Keratinocyte (primary cell): ENCODE results near the gene TPD52L1. TPM values are rescaled to one million over a fixed set of nuclear protein-coding genes. Genes with fewer than 3 reads are reported as not detected.

Experiments
- DNase-seq: peaks from one replicate; pipeline ENCODE4 v3.0.0-alpha.2; 2011; ENCODE audit warnings: low read depth, missing footprints, low spot score
- FAIRE-seq: peaks from 2 replicates; lab custom pipeline; 2011; peaks lifted over from hg19 to GRCh38; lab: Jason Lieb, UNC
- H2AFZ ChIP-seq: 2 replicates; pipeline ENCODE4 v1.6.0; 2012; ENCODE audit warnings: low read length, control low read depth, inconsistent platforms; ENCODE audit not compliant: control insufficient read depth
- H3K27ac ChIP-seq: 2 replicates; pipeline ENCODE4 v1.5.1; 2011; ENCODE audit warnings: low read length; ENCODE audit not compliant: control insufficient read depth, insufficient read depth
- H3K27me3 ChIP-seq: 3 replicates; pipeline ENCODE4 v1.6.0; 2011; ENCODE audit warnings: low read length; ENCODE audit not compliant: control insufficient read depth, insufficient read depth; ENCODE audit errors: extremely low read depth
- H3K36me3 ChIP-seq, 2 experiments: 2 replicates in 1 of 2; 3 replicates in 1 of 2; pipeline ENCODE4 v1.5.1; 2011; ENCODE audit warnings: low read length in 2 of 2, mild to moderate bottlenecking in 1 of 2; ENCODE audit not compliant: control insufficient read depth in 2 of 2, insufficient read depth in 2 of 2; ENCODE audit errors: extremely low read depth in 1 of 2
- H3K4me1 ChIP-seq: 3 replicates; pipeline ENCODE4 v1.5.1; 2011; ENCODE audit warnings: low read length; ENCODE audit not compliant: control insufficient read depth, insufficient read depth; ENCODE audit errors: extremely low read depth
- H3K4me2 ChIP-seq: 3 replicates; pipeline ENCODE4 v1.6.0; 2011; ENCODE audit warnings: low read depth, low read length; ENCODE audit not compliant: control insufficient read depth, insufficient read depth; ENCODE audit errors: extremely low read depth
- H3K4me3 ChIP-seq, 3 experiments: fragments of 200-600 bp in 1 of 3; sonication (generic) in 1 of 3; 2 replicates in 2 of 3; 3 replicates in 1 of 3; pipeline ENCODE4 v1.5.1; 2011 to 2016; ENCODE audit warnings: low read length in 3 of 3, mild to moderate bottlenecking in 3 of 3, control low read depth in 2 of 3, inconsistent platforms in 1 of 3, low read depth in 1 of 3, mixed read lengths in 1 of 3, mixed run types in 1 of 3, moderate library complexity in 1 of 3; ENCODE audit not compliant: control insufficient read depth in 2 of 3, insufficient read depth in 2 of 3; ENCODE audit errors: extremely low read depth in 1 of 3
- H3K79me2 ChIP-seq: 2 replicates; pipeline ENCODE4 v1.6.0; 2012; ENCODE audit warnings: low read length; ENCODE audit not compliant: control insufficient read depth, insufficient read depth
- H3K9ac ChIP-seq: 3 replicates; pipeline ENCODE4 v1.6.0; 2011; ENCODE audit warnings: low read length; ENCODE audit not compliant: control insufficient read depth, insufficient read depth; ENCODE audit errors: extremely low read depth
- H3K9me1 ChIP-seq: 3 replicates; pipeline ENCODE4 v1.6.0; 2011; ENCODE audit warnings: low read length; ENCODE audit not compliant: control insufficient read depth, insufficient read depth; ENCODE audit errors: extremely low read depth
- H3K9me3 ChIP-seq: 2 replicates; pipeline ENCODE4 v1.5.1; 2012; ENCODE audit warnings: low read depth, low read length; ENCODE audit not compliant: control insufficient read depth
- H4K20me1 ChIP-seq: 3 replicates; pipeline ENCODE4 v1.6.0; 2011; ENCODE audit warnings: low read length; ENCODE audit not compliant: control insufficient read depth, insufficient read depth; ENCODE audit errors: extremely low read depth
- CTCF ChIP-seq, 3 experiments: IDR thresholded peaks in 1 of 3; conservative IDR thresholded peaks in 1 of 3; optimal IDR thresholded peaks in 1 of 3; 2 replicates in 2 of 3; 3 replicates in 1 of 3; pipeline versions ENCODE3 to v1.5.1; 2011; ENCODE audit warnings: low read length in 3 of 3, mild to moderate bottlenecking in 3 of 3, moderate library complexity in 2 of 3, control low read depth in 1 of 3, inconsistent platforms in 1 of 3; ENCODE audit not compliant: insufficient read depth in 2 of 3; ENCODE audit errors: extremely low read depth in 1 of 3
- EZH2 ChIP-seq: IDR thresholded peaks from one replicate; pipeline ENCODE4 v1.6.1; 2012; ENCODE audit warnings: inconsistent platforms, mild to moderate bottlenecking, low read length, moderate library complexity
- dilution Hi-C: fragments of 300-500 bp; cut with MboI; formaldehyde crosslinking; loops from one replicate; pipeline ENCODE4 v1.7.0; 2020; ENCODE audit warnings: low sequenced_read_pairs; ENCODE audit not compliant: extremely low pct_ligation_motif_present
- polyA plus RNA-seq, 5 experiments: library from polyadenylated mRNA; depleted of rRNA in 3 of 5; stranded (reverse) in 3 of 5; stranded (forward) in 1 of 5; unstranded in 1 of 5; fragments of >200 nt; gene quantifications; 1 replicate in 1 of 5; 2 replicates in 3 of 5; 3 replicates in 1 of 5; pipeline versions ENCODE4 v1.2.1 to v1.2.3, GENCODE V29; 2011 to 2012; ENCODE audit warnings: missing spikeins in 2 of 5, low read depth in 1 of 5, low replicate concordance in 1 of 5

Gene TPD52L1
- polyA plus RNA-seq, 1 donor (not counting 4 experiments of a cell fraction or from before 2014, with no cell fraction given), result 135 TPM

DNA sequence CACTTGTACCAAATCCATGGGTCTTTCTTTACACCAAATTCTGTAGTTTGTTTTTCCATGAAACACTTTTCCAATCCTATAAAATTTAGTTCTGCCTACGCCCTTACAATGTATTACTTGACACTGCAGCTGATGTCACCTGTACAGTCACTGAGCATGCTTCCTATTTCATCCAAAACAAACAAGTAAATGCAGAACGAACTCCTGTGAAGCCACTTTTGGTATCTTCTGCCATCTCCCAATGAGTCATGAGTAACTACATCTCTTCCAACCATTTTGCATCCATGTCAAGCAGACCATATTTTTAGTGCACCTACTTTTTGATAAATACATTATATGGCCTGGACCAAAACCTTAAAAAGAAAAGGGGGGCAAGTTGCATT is 105.8 kb downstream of the TPD52L1 start:
- H3K79me2 ChIP-seq, result no peaks in the 10 kb centered on the region
- TF ChIP-seq EZH2, result no peak
- TF ChIP-seq CTCF (optimal IDR thresholded peaks at IDR 0.05 in 1 of 3, IDR thresholded peaks at IDR 0.05 in 1 of 3, conservative IDR thresholded peaks at IDR 0.05 in 1 of 3; ENCODE audit: extremely low read depth in 1 of 3, insufficient read depth in 2 of 3, low read length in 3 of 3), result no peak
- H3K36me3 ChIP-seq, result peaks cover 0 to 1% of the 10 kb centered on the region in 2 experiments
- H3K27me3 ChIP-seq, result no peaks in the 10 kb centered on the region
- H3K4me2 ChIP-seq, result no peak overlapping the region
- dilution Hi-C loops, result no loop called here
- FAIRE-seq (no peak), DNase-seq (no peak)
- no peaks in the 10 kb centered on the region for H4K20me1 ChIP-seq
- no peak overlapping the region for H2AFZ ChIP-seq
- H3K9me1 ChIP-seq, result no peaks in the 10 kb centered on the region
- H3K9ac ChIP-seq, result no peak overlapping the region
- no peak overlapping the region for H3K27ac ChIP-seq
- no peaks in the 10 kb centered on the region for H3K9me3 ChIP-seq
- H3K4me3 ChIP-seq, result no peak overlapping the region
- H3K4me1 ChIP-seq, result peaks cover 10% of the 10 kb centered on the region

DNA sequence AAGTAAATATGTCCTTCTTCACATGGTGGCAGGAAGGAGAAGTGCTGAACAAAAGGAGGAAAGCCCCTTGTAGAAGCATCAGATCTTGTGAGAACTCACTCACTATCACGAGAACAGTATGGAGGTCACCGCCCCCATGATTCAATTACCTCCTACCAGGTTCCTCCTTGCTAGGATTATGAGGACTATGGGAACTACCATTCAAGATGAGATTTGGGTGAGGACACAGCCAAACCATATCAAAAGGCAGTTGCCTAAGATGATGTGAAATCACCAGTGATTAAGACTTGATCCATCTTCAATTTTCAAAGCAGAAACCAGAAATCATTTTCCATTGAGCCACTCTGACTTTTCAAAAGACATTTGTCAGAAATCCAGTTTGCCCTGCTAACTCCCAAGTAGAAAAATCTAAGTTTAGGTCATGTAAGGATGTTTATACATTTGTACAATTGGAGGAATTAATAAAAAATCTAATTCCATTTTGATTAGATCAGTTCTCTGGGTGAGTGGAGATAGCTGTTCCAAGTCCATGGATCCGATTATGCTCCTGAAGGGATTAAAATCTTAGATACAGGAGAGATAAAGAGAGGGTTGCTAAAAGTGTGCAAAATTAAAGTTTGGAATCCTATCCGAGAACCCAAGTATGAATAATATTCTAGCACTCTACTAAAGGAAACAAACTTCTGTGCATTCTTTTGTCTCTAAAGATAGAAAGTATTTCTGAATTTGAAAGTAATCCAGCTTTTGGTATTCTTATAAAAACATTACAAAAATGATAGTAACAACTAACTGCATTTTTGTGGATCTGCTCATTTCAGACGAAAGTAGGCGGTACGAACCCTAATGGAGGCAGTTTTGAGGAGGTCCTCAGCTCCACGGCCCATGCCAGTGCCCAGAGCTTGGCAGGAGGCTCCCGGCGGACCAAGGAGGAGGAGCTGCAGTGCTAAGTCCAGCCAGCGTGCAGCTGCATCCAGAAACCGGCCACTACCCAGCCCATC is 108.7 kb downstream of the TPD52L1 start:
- Histone ChIP-seq H3K36me3 (peaks cover 0 to 1% of the 10 kb centered on the region in 2 experiments), H3K79me2 (no peaks in the 10 kb centered on the region), H3K27me3 (no peaks in the 10 kb centered on the region), H3K4me3 (no peak overlapping the region), H2AFZ (no peak overlapping the region), H3K9me1 (no peaks in the 10 kb centered on the region), H3K9ac (no peak overlapping the region), H3K4me2 (no peak overlapping the region), H3K4me1 (no peaks in the 10 kb centered on the region), H3K9me3 (no peaks in the 10 kb centered on the region), H4K20me1 (no peaks in the 10 kb centered on the region), H3K27ac (no peak overlapping the region)
- TF ChIP-seq CTCF (optimal IDR thresholded peaks at IDR 0.05 in 1 of 3, IDR thresholded peaks at IDR 0.05 in 1 of 3, conservative IDR thresholded peaks at IDR 0.05 in 1 of 3; ENCODE audit: extremely low read depth in 1 of 3, insufficient read depth in 2 of 3, low read length in 3 of 3) (no peak), EZH2 (no peak)
- dilution Hi-C loops, result no loop called here
- DNase-seq, result no peak
- no peak for FAIRE-seq
